ENCODE data around the gene RPL14. TPM values are rescaled to one million over a fixed set of nuclear protein-coding genes. Genes with fewer than 3 reads are reported as not detected.

Gene RPL14
- polyA plus RNA-seq, 3 donors, result 316 to 377 (median 348) TPM

- H3K27me3 ChIP-seq (ENCODE audit: control insufficient read depth in 2 of 2, insufficient read depth in 2 of 2, low read length in 2 of 2), result no peaks in the 10 kb centered on the region
- H3K4me1 Mint-ChIP-seq, result peaks cover 24% of the 10 kb centered on the region
- H3K4me2 ChIP-seq (replicated peaks; ENCODE audit: extremely low read depth, low read length, poor library complexity, severe bottlenecking), result peak overlapping the region; percentile 80
- TF ChIP-seq CTCF (IDR thresholded peaks at IDR 0.05), result no peak
- H3K27ac Mint-ChIP-seq, result peak overlapping the region; percentile 95 to 99 (median 98)
- H3K27ac ChIP-seq (ENCODE audit: low read depth in 1 of 2, low read length in 2 of 2), result peak overlapping the region; percentile 79 to 94
- peak; percentile 98 to 99 (median 99) for DNase-seq
- peak overlapping the region; percentile 80 for H3K9ac ChIP-seq (ENCODE audit: insufficient read depth, low read length, poor library complexity, severe bottlenecking)
- H2AFZ ChIP-seq (ENCODE audit: insufficient read depth, low read depth, low read length, poor library complexity, severe bottlenecking), result peak overlapping the region; percentile 95
- H3K9me3 Mint-ChIP-seq, result no peaks in the 10 kb centered on the region
- H3K27me3 Mint-ChIP-seq (ENCODE audit: low read depth in 3 of 3), result no peaks in the 10 kb centered on the region
- H3K4me3 Mint-ChIP-seq, result peak overlapping the region; percentile 87 to 93
- intact Hi-C loops (cut with micrococcal nuclease), result loop anchor here (5.0 to 10.0 kb wide), 4 partner anchors 138 to 1512 kb away; partner anchors contain the start of genes CTNNB1 (in 1 of the 2), EIF1B (in 1 of the 2) and ULK4 (in 1 of the 2)
- WGBS (ENCODE audit: insufficient coverage), result under 1% methylated on average over 41 of the region's 41 CpGs
- H3K4me3 ChIP-seq (replicated peaks in 1 of 3; ENCODE audit: low read depth in 2 of 3, low read length in 3 of 3), result peak overlapping the region; percentile 75 to 94 (median 82)
- H3K79me2 ChIP-seq (ENCODE audit: insufficient read depth, low read length), result peaks cover 11% of the 10 kb centered on the region
- peaks cover 8 to 12% of the 10 kb centered on the region in 2 donors for H3K36me3 Mint-ChIP-seq
- no peaks in the 10 kb centered on the region for H3K9me3 ChIP-seq (replicated peaks in 1 of 2; ENCODE audit: control insufficient read depth in 1 of 2, insufficient read depth in 1 of 2, low read length in 2 of 2)
- H3K4me1 ChIP-seq (ENCODE audit: control insufficient read depth in 1 of 2, insufficient read depth in 2 of 2, low read length in 2 of 2), result peaks cover 29 to 38% of the 10 kb centered on the region in 2 donors
- H4K20me1 ChIP-seq (ENCODE audit: insufficient read depth, low read length), result peaks cover 2% of the 10 kb centered on the region
- H3K36me3 ChIP-seq (replicated peaks in 1 of 2; ENCODE audit: control insufficient read depth in 1 of 2, insufficient read depth in 2 of 2, low read length in 2 of 2), result peaks cover 0 to under 1% of the 10 kb centered on the region in 2 donors
Observed at GRCh38 chr3:40452876-40453730, 4.0 kb upstream of the RPL14 start.

GRCh38 chr3:40453933-40454332 lies 3.2 kb upstream of the RPL14 start:
- no peak for TF ChIP-seq CTCF (IDR thresholded peaks at IDR 0.05)
- Histone ChIP-seq H3K4me2 (replicated peaks; ENCODE audit: extremely low read depth, low read length, poor library complexity, severe bottlenecking) (peak overlapping the region; percentile 80), H3K36me3 (replicated peaks in 1 of 2; ENCODE audit: control insufficient read depth in 1 of 2, insufficient read depth in 2 of 2, low read length in 2 of 2) (peaks cover 7 to 9% of the 10 kb centered on the region in 2 donors), H3K9ac (ENCODE audit: insufficient read depth, low read length, poor library complexity, severe bottlenecking) (no peak overlapping the region), H3K4me3 (replicated peaks in 1 of 3; ENCODE audit: low read depth in 2 of 3, low read length in 3 of 3) (peak overlapping the region in 1 of 3 experiments; percentile 82), H3K79me2 (ENCODE audit: insufficient read depth, low read length) (peaks cover 20% of the 10 kb centered on the region), H3K27ac (ENCODE audit: low read depth in 1 of 2, low read length in 2 of 2) (peak overlapping the region in 1 of 2 donors; percentile 94), H2AFZ (ENCODE audit: insufficient read depth, low read depth, low read length, poor library complexity, severe bottlenecking) (peak overlapping the region; percentile 95), H4K20me1 (ENCODE audit: insufficient read depth, low read length) (peaks cover 9% of the 10 kb centered on the region), H3K27me3 (ENCODE audit: control insufficient read depth in 2 of 2, insufficient read depth in 2 of 2, low read length in 2 of 2) (no peaks in the 10 kb centered on the region), H3K9me3 (replicated peaks in 1 of 2; ENCODE audit: control insufficient read depth in 1 of 2, insufficient read depth in 1 of 2, low read length in 2 of 2) (no peaks in the 10 kb centered on the region), H3K4me1 (ENCODE audit: control insufficient read depth in 1 of 2, insufficient read depth in 2 of 2, low read length in 2 of 2) (peaks cover 31 to 45% of the 10 kb centered on the region in 2 donors)
- intact Hi-C loops (cut with micrococcal nuclease), result loop anchor here (5.0 to 10.0 kb wide), 4 partner anchors 139 to 1511 kb away; partner anchors contain the start of genes CTNNB1 (in 1 of the 2), EIF1B (in 1 of the 2) and ULK4 (in 1 of the 2)
- peaks cover 32% of the 10 kb centered on the region for H3K4me1 Mint-ChIP-seq
- DNase-seq, result no peak
- WGBS (ENCODE audit: insufficient coverage), result 20% methylated on average over 1 of the region's 6 CpGs
- H3K9me3 Mint-ChIP-seq, result no peaks in the 10 kb centered on the region
- H3K27ac Mint-ChIP-seq, result peak overlapping the region in 1 of 7 donors; percentile 99
- H3K27me3 Mint-ChIP-seq (ENCODE audit: low read depth in 3 of 3), result no peaks in the 10 kb centered on the region
- peak overlapping the region in 1 of 2 donors; percentile 87 for H3K4me3 Mint-ChIP-seq
- H3K36me3 Mint-ChIP-seq, result peaks cover 16 to 20% of the 10 kb centered on the region in 2 donors
